ENCODE measurements around the gene IGF1R. TPM values are rescaled to one million over a fixed set of nuclear protein-coding genes. Genes with fewer than 3 reads are reported as not detected.

The IGF1R gene
- total RNA-seq, 5 donors from 2014 or later (not counting 1 experiment from before 2014, with no cell fraction given) = 40.3 to 97.2 (median 79.4) TPM

DNA sequence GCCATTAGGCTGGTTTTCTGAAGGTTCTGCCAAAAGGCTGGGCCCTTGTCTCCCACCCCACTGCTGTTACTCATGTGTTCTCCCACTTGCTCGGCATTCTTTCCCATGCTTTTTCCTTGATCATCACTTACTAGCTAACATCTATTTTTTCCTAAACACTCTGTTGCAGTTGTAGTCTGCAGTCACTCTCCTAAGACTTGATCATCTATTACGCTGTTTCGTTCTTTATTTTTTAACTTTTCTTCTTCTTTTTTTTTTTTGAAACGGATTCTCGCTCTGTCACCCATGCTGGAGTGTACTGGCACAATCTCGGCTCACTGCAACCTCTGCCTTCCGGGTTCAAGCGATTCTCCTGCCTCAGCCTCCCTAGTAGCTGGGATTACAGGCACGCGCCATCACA is 176.3 kb downstream of the IGF1R start:
- Histone ChIP-seq H3K4me3 (ENCODE audit: control insufficient read depth in 1 of 2, extremely low read depth in 1 of 2, low read length in 1 of 2) (no peak overlapping the region), H3K27ac (ENCODE audit: low read length) (no peak overlapping the region), H3K27me3 (replicated peaks in 1 of 2; ENCODE audit: control insufficient read depth in 2 of 2, extremely low read depth in 1 of 2, insufficient read depth in 2 of 2, low read length in 1 of 2) (no peaks in the 10 kb centered on the region), H3K36me3 (ENCODE audit: control insufficient read depth in 2 of 2, extremely low read depth in 1 of 2, insufficient read depth in 1 of 2, low read length in 1 of 2) (no peaks in the 10 kb centered on the region), H3K4me1 (ENCODE audit: control insufficient read depth in 1 of 2, extremely low read depth in 1 of 2, insufficient read depth in 2 of 2, low read length in 2 of 2) (no peaks in the 10 kb centered on the region), H3K9me3 (peaks cover 5% of the 10 kb centered on the region)
- ChIA-PET POLR2A (no interaction called here), CTCF (interaction anchor here in 1 of 2 donors (0.6 kb wide), 1 partner anchor 20 kb away, joined by 3 read pairs; no protein-coding TSS in a partner anchor)
- DNase-seq = no peak
- Mint-ChIP-seq H3K4me1 (peaks cover 0 to 7% (median 0%) of the 10 kb centered on the region in 3 donors), H3K4me3 (no peak overlapping the region), H3K9me3 (peaks cover 9 to 33% (median 18%) of the 10 kb centered on the region in 3 donors), H3K27me3 (no peaks in the 10 kb centered on the region), H3K27ac (no peak overlapping the region), H3K36me3 (peaks cover 51% of the 10 kb centered on the region)
- WGBS (ENCODE audit: insufficient coverage) = 95% methylated on average over 3 of the region's 10 CpGs
- ATAC-seq (replicated peaks in 1 of 4) = no peak

DNA sequence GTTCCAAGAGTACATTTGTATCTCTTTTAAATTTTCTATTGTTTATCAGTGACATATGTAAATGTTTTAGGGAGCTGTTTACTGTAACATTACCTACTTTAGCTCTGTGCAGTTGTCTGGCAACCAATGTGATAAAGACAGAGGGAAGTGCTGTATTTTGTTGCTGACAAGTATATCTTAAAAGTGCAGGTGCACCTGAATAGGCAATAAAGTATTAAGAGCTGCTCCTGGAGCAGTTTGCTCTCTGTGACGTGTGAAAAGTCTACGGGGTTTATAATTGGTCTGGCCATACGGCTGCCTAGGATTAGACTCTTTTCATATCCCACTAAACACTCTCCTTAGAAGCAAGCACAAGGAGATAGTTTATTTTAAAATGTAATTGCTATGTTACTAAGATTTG is 178.3 kb downstream of the IGF1R start:
- Mint-ChIP-seq H3K27me3 (no peaks in the 10 kb centered on the region), H3K4me3 (no peak overlapping the region), H3K9me3 (peaks cover 9 to 39% (median 35%) of the 10 kb centered on the region in 3 donors), H3K36me3 (peaks cover 57% of the 10 kb centered on the region), H3K4me1 (peaks cover 0 to 6% (median 0%) of the 10 kb centered on the region in 3 donors), H3K27ac (no peak overlapping the region)
- POLR2A ChIA-PET = no interaction called here
- Histone ChIP-seq H3K27ac (ENCODE audit: low read length) (no peak overlapping the region), H3K36me3 (ENCODE audit: control insufficient read depth in 2 of 2, extremely low read depth in 1 of 2, insufficient read depth in 1 of 2, low read length in 1 of 2) (no peaks in the 10 kb centered on the region), H3K4me1 (ENCODE audit: control insufficient read depth in 1 of 2, extremely low read depth in 1 of 2, insufficient read depth in 2 of 2, low read length in 2 of 2) (no peaks in the 10 kb centered on the region), H3K4me3 (ENCODE audit: control insufficient read depth in 1 of 2, extremely low read depth in 1 of 2, low read length in 1 of 2) (no peak overlapping the region), H3K9me3 (peaks cover 5% of the 10 kb centered on the region), H3K27me3 (replicated peaks in 1 of 2; ENCODE audit: control insufficient read depth in 2 of 2, extremely low read depth in 1 of 2, insufficient read depth in 2 of 2, low read length in 1 of 2) (no peaks in the 10 kb centered on the region)
- WGBS (ENCODE audit: insufficient coverage) = no CpG with 5 or more reads among the region's 3 CpGs
- CTCF ChIA-PET = no interaction called here
- DNase-seq = no peak
- no peak for ATAC-seq (replicated peaks in 1 of 4)

DNA sequence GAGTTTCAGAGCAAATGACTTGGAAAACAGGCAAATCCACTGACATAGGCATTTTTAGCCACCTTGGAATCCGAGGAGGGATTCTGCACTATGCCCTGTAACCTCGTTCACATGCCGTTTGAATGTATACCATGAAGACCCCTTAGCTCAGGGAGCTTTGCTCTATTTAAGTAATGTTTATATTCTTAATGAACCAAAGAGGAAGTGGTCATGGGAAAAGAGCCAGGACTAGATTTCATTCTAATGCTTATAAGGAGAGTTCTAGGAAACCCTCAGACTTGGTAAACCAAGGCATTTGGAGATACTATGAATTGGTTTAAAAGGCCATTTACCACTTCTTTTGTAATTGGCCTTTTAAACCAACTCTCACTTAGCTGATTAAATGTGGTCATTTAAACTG is 178.9 kb downstream of the IGF1R start:
- DNase-seq = no peak
- Histone ChIP-seq H3K9me3 (peaks cover 5% of the 10 kb centered on the region), H3K36me3 (ENCODE audit: control insufficient read depth in 2 of 2, extremely low read depth in 1 of 2, insufficient read depth in 1 of 2, low read length in 1 of 2) (no peaks in the 10 kb centered on the region), H3K27me3 (replicated peaks in 1 of 2; ENCODE audit: control insufficient read depth in 2 of 2, extremely low read depth in 1 of 2, insufficient read depth in 2 of 2, low read length in 1 of 2) (no peaks in the 10 kb centered on the region), H3K4me3 (ENCODE audit: control insufficient read depth in 1 of 2, extremely low read depth in 1 of 2, low read length in 1 of 2) (no peak overlapping the region), H3K4me1 (ENCODE audit: control insufficient read depth in 1 of 2, extremely low read depth in 1 of 2, insufficient read depth in 2 of 2, low read length in 2 of 2) (no peaks in the 10 kb centered on the region), H3K27ac (ENCODE audit: low read length) (no peak overlapping the region)
- Mint-ChIP-seq H3K27me3 (no peaks in the 10 kb centered on the region), H3K27ac (no peak overlapping the region), H3K36me3 (peaks cover 57% of the 10 kb centered on the region), H3K4me3 (no peak overlapping the region), H3K9me3 (peaks cover 14 to 44% (median 39%) of the 10 kb centered on the region in 3 donors), H3K4me1 (peaks cover 0 to 6% (median 0%) of the 10 kb centered on the region in 3 donors)
- ATAC-seq (replicated peaks in 1 of 4) = no peak
- POLR2A ChIA-PET = no interaction called here
- CTCF ChIA-PET = no interaction called here
- no CpG with 5 or more reads among the region's 3 CpGs for WGBS (ENCODE audit: insufficient coverage)

DNA sequence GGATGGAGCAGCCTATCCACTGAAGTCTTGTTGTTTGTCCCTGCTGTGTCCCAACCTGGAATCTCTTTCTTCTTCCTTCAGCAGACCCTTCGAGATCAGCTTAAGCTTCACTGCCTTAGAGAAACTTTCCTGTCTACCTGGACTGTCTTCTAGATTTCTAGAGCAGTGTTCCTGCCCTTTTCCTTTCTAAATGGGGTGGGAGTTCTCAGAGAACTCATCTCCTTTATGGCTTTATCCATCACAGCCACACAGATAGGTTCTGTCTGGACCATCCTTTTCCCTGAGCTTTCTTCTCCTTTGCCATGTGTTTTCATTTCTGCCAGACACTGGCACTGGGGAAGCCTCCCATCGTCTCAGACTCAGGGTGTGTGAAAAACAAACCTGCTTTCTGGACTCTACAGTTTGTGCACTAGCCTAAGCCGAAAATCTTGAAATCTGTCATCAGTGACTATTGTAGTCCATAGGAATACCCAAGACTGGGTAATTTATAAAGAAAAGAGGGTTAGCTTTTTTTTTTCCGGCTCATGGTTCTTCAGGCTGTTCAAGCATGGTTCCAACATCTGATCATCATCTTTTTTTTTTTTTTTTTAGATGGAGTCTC is 181.8 kb downstream of the IGF1R start:
- 100% methylated on average over 1 of the region's 4 CpGs for WGBS (ENCODE audit: insufficient coverage)
- ATAC-seq (replicated peaks in 1 of 4) (no peak), DNase-seq (no peak)
- Histone ChIP-seq H3K27me3 (replicated peaks in 1 of 2; ENCODE audit: control insufficient read depth in 2 of 2, extremely low read depth in 1 of 2, insufficient read depth in 2 of 2, low read length in 1 of 2) (no peaks in the 10 kb centered on the region), H3K4me1 (ENCODE audit: control insufficient read depth in 1 of 2, extremely low read depth in 1 of 2, insufficient read depth in 2 of 2, low read length in 2 of 2) (no peaks in the 10 kb centered on the region), H3K4me3 (ENCODE audit: control insufficient read depth in 1 of 2, extremely low read depth in 1 of 2, low read length in 1 of 2) (no peak overlapping the region), H3K27ac (ENCODE audit: low read length) (no peak overlapping the region), H3K9me3 (peaks cover 7% of the 10 kb centered on the region), H3K36me3 (ENCODE audit: control insufficient read depth in 2 of 2, extremely low read depth in 1 of 2, insufficient read depth in 1 of 2, low read length in 1 of 2) (peaks cover 0 to 4% of the 10 kb centered on the region in 2 donors)
- POLR2A ChIA-PET = interaction anchor here in 1 of 2 donors (0.7 kb wide), 1 partner anchor 11 kb away, joined by 6 read pairs; no protein-coding TSS in a partner anchor
- no peaks in the 10 kb centered on the region for H3K27me3 Mint-ChIP-seq
- H3K9me3 Mint-ChIP-seq = peaks cover 8 to 49% (median 47%) of the 10 kb centered on the region in 3 donors
- H3K36me3 Mint-ChIP-seq = peaks cover 54% of the 10 kb centered on the region
- H3K4me1 Mint-ChIP-seq = peaks cover 0 to 6% (median 5%) of the 10 kb centered on the region in 3 donors
- H3K27ac Mint-ChIP-seq = no peak overlapping the region
- CTCF ChIA-PET = interaction anchor here in 1 of 2 donors (0.6 kb wide), 1 partner anchor 188 kb away, joined by 4 read pairs; no protein-coding TSS in a partner anchor
- no peak overlapping the region for H3K4me3 Mint-ChIP-seq

DNA sequence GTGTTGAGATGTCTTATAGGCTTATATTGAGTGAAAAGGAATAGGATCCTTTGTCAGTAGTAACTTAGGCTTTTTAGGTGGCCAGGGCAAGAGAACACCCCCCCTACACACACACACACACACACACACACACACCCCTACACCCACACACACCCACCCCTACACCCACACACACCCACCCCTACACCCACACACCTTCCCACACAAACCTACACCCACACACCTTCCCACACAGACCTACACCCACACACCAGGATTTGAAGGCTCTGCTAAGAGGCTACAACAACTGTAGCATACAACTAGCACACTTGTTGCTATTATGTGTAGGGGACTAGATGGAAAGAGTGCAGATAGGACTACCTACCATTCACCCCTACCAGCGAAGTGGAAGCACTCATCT is 186.6 kb downstream of the IGF1R start:
- Histone ChIP-seq H3K4me3 (ENCODE audit: control insufficient read depth in 1 of 2, extremely low read depth in 1 of 2, low read length in 1 of 2) (no peak overlapping the region), H3K36me3 (ENCODE audit: control insufficient read depth in 2 of 2, extremely low read depth in 1 of 2, insufficient read depth in 1 of 2, low read length in 1 of 2) (peaks cover 2 to 4% of the 10 kb centered on the region in 2 donors), H3K27ac (ENCODE audit: low read length) (no peak overlapping the region), H3K4me1 (ENCODE audit: control insufficient read depth in 1 of 2, extremely low read depth in 1 of 2, insufficient read depth in 2 of 2, low read length in 2 of 2) (no peaks in the 10 kb centered on the region), H3K27me3 (replicated peaks in 1 of 2; ENCODE audit: control insufficient read depth in 2 of 2, extremely low read depth in 1 of 2, insufficient read depth in 2 of 2, low read length in 1 of 2) (no peaks in the 10 kb centered on the region), H3K9me3 (peaks cover 3% of the 10 kb centered on the region)
- peak overlapping the region in 1 of 2 donors; percentile 6 for H3K27ac Mint-ChIP-seq
- ATAC-seq (replicated peaks in 1 of 4) (no peak), DNase-seq (no peak)
- H3K36me3 Mint-ChIP-seq = peaks cover 47% of the 10 kb centered on the region
- peaks cover 12 to 24% (median 14%) of the 10 kb centered on the region in 3 donors for H3K4me1 Mint-ChIP-seq
- peaks cover 0 to 2% of the 10 kb centered on the region in 2 donors for H3K27me3 Mint-ChIP-seq
- CTCF ChIA-PET = no interaction called here
- POLR2A ChIA-PET = no interaction called here
- H3K4me3 Mint-ChIP-seq = no peak overlapping the region
- peaks cover 8 to 30% (median 27%) of the 10 kb centered on the region in 3 donors for H3K9me3 Mint-ChIP-seq
- no CpG with 5 or more reads among the region's 1 CpG for WGBS (ENCODE audit: insufficient coverage)

DNA sequence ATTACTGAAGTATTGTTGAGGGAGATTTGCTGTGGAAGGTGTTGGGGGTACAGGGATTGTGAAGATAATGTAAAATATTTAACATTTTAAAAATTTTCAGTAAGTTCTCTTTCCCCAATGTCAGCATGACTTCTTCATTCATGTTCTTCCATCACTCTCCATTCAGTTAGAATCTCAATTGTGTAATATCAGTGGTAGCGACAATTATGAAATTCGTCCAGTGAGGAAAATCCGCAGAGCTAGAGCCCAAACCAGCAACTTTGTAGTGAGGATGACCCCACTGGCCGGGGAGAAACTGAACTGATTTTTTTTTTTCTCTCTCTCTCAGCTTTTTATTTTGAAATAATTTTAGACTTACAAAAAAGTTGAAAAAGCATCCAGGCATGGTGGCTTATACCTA is 187.5 kb downstream of the IGF1R start:
- Histone ChIP-seq H3K4me1 (ENCODE audit: control insufficient read depth in 1 of 2, extremely low read depth in 1 of 2, insufficient read depth in 2 of 2, low read length in 2 of 2) (no peaks in the 10 kb centered on the region), H3K9me3 (peaks cover 3% of the 10 kb centered on the region), H3K27me3 (replicated peaks in 1 of 2; ENCODE audit: control insufficient read depth in 2 of 2, extremely low read depth in 1 of 2, insufficient read depth in 2 of 2, low read length in 1 of 2) (no peaks in the 10 kb centered on the region), H3K4me3 (ENCODE audit: control insufficient read depth in 1 of 2, extremely low read depth in 1 of 2, low read length in 1 of 2) (no peak overlapping the region), H3K36me3 (ENCODE audit: control insufficient read depth in 2 of 2, extremely low read depth in 1 of 2, insufficient read depth in 1 of 2, low read length in 1 of 2) (peaks cover 2 to 4% of the 10 kb centered on the region in 2 donors), H3K27ac (ENCODE audit: low read length) (no peak overlapping the region)
- Mint-ChIP-seq H3K4me3 (no peak overlapping the region), H3K36me3 (peaks cover 42% of the 10 kb centered on the region), H3K27ac (no peak overlapping the region), H3K4me1 (peaks cover 17 to 29% (median 20%) of the 10 kb centered on the region in 3 donors), H3K27me3 (peaks cover 0 to 2% of the 10 kb centered on the region in 2 donors), H3K9me3 (peaks cover 8 to 24% (median 20%) of the 10 kb centered on the region in 3 donors)
- CTCF ChIA-PET = no interaction called here
- no peak for ATAC-seq (replicated peaks in 1 of 4)
- POLR2A ChIA-PET = no interaction called here
- DNase-seq = no peak
- WGBS (ENCODE audit: insufficient coverage) = no CpG with 5 or more reads among the region's 4 CpGs
